Measurements from ENCODE around the gene PHKG2.

PHKG2 gene

GRCh38 chr16:30786936-30787612 lies 38.8 kb downstream of the PHKG2 start, which contains the start of gene ZNF629:
TSS of gene ZNF629 (minus strand) at chr16:30787205. CDS start at chr16:30784482, 2,723 bp downstream.
- Mint-ChIP-seq H3K4me3 (peak within 1 kb of the TSS; percentile 93 to 96 (median 95)), H3K9me3 (no peaks in the 10 kb centered on the region), H3K27ac (peak within 1 kb of the TSS; percentile 96 to 98 (median 96)), H3K36me3 (ENCODE audit: low read depth) (peaks cover 9% of the 10 kb centered on the region), H3K4me1 (peaks cover 23% of the 10 kb centered on the region), H3K27me3 (ENCODE audit: low read depth) (no peaks in the 10 kb centered on the region)
- TF ChIP-seq, protein P1, sequence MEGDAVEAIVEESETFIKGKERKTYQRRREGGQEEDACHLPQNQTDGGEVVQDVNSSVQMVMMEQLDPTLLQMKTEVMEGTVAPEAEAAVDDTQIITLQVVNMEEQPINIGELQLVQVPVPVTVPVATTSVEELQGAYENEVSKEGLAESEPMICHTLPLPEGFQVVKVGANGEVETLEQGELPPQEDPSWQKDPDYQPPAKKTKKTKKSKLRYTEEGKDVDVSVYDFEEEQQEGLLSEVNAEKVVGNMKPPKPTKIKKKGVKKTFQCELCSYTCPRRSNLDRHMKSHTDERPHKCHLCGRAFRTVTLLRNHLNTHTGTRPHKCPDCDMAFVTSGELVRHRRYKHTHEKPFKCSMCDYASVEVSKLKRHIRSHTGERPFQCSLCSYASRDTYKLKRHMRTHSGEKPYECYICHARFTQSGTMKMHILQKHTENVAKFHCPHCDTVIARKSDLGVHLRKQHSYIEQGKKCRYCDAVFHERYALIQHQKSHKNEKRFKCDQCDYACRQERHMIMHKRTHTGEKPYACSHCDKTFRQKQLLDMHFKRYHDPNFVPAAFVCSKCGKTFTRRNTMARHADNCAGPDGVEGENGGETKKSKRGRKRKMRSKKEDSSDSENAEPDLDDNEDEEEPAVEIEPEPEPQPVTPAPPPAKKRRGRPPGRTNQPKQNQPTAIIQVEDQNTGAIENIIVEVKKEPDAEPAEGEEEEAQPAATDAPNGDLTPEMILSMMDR (IDR thresholded peaks at IDR 0.05; ENCODE audit: unreplicated experiment in 3 of 3): no peak

GRCh38 chr16:30787613-30788378 lies 39.6 kb downstream of the PHKG2 start:
- H3K36me3 Mint-ChIP-seq (ENCODE audit: low read depth): peaks cover 7% of the 10 kb centered on the region
- TF ChIP-seq, protein P1 (IDR thresholded peaks at IDR 0.05; ENCODE audit: unreplicated experiment in 3 of 3): no peak
- H3K27me3 Mint-ChIP-seq (ENCODE audit: low read depth): no peaks in the 10 kb centered on the region
- H3K9me3 Mint-ChIP-seq: no peaks in the 10 kb centered on the region
- H3K4me1 Mint-ChIP-seq: peaks cover 23% of the 10 kb centered on the region
- H3K27ac Mint-ChIP-seq: peak overlapping the region; percentile 96 to 98 (median 96)
- H3K4me3 Mint-ChIP-seq: peak overlapping the region; percentile 91 to 96 (median 95)

DNA sequence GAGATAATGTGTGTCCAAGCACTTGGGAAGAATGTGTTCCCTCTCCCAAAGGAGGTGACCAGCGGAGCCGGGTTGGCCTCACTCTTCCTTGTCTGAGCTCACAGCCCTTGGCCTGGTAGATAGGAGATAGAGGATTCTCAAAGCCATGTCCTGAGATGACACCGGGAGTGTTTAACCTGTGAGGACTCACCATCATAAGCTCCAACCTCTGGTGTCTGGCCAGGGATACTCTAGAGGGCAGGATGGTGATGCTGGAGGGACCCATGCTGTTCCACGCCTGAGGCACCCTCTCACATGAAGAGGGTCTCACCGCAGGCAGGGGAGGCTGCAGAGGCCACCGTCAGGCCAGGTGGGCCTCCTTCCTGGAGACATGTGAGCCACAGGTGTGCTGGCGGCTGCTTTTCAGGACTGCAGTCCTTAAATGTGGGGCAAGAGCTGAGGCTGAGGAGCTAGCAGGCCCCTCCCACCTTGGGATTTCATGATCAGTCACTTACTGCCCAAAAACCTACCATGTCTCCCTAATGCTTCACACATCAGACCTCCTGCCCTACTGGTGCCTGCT lies 45.4 kb downstream of the PHKG2 start:
- peaks cover 5% of the 10 kb centered on the region for H3K4me1 Mint-ChIP-seq
- H3K27ac Mint-ChIP-seq: no peak overlapping the region
- no peaks in the 10 kb centered on the region for H3K27me3 Mint-ChIP-seq (ENCODE audit: low read depth)
- H3K36me3 Mint-ChIP-seq (ENCODE audit: low read depth): no peaks in the 10 kb centered on the region
- no peak overlapping the region for H3K4me3 Mint-ChIP-seq
- H3K9me3 Mint-ChIP-seq: no peaks in the 10 kb centered on the region
- TF ChIP-seq, protein P1 (IDR thresholded peaks at IDR 0.05; ENCODE audit: unreplicated experiment in 3 of 3): no peak

- Mint-ChIP-seq H3K36me3 (ENCODE audit: low read depth) (no peaks in the 10 kb centered on the region), H3K4me1 (peaks cover 5% of the 10 kb centered on the region), H3K27ac (no peak overlapping the region), H3K27me3 (ENCODE audit: low read depth) (no peaks in the 10 kb centered on the region), H3K9me3 (no peaks in the 10 kb centered on the region), H3K4me3 (no peak overlapping the region)
- TF ChIP-seq, protein P1 (IDR thresholded peaks at IDR 0.05; ENCODE audit: unreplicated experiment in 3 of 3): no peak
Measured at GRCh38 chr16:30794634-30795033, 46.4 kb downstream of the PHKG2 start.

- no peak overlapping the region for H3K4me3 Mint-ChIP-seq
- H3K9me3 Mint-ChIP-seq: no peaks in the 10 kb centered on the region
- peaks cover 5% of the 10 kb centered on the region for H3K4me1 Mint-ChIP-seq
- H3K27me3 Mint-ChIP-seq (ENCODE audit: low read depth): no peaks in the 10 kb centered on the region
- H3K27ac Mint-ChIP-seq: no peak overlapping the region
- no peaks in the 10 kb centered on the region for H3K36me3 Mint-ChIP-seq (ENCODE audit: low read depth)
- TF ChIP-seq, protein P1 (IDR thresholded peaks at IDR 0.05; ENCODE audit: unreplicated experiment in 3 of 3): no peak
Measured at GRCh38 chr16:30797670-30798309, 49.6 kb downstream of the PHKG2 start.

Measured in nephron (organoid).